Measurements from ENCODE around the gene ANO10.

ANO10 gene

DNA sequence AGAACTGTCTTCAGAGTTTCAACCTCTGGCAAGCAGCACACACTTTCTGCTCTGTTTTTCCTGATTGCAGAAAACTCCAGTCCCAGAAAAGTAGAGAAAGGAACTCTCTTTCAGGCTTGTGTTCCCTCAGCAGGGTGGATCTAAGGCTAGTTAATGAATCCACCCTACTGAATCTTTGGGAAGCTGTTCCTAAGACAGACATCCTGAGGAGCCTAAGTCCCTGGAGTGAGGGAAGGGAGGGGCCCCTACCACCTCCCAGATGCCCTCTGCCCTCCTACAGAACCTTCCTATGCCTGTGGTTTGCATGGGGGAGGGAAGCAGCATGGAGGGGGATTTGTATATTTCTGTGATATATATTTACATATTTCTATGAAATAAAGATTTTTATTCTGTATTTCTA is 124.4 kb downstream of the ANO10 start:
- TF ChIP-seq KLF7 (tag by site-specific recombination; IDR thresholded peaks at IDR 0.05; ENCODE audit: borderline replicate concordance) (no peak), HOXD13 (CRISPR knock-in tag; IDR thresholded peaks at IDR 0.05; ENCODE audit: borderline replicate concordance) (no peak), ZNF48 (tag by site-specific recombination; IDR thresholded peaks at IDR 0.05) (no peak), GLI2 (tag by site-specific recombination; IDR thresholded peaks at IDR 0.05; ENCODE audit: borderline replicate concordance, low read depth) (no peak), ZEB2 (tag by site-specific recombination; IDR thresholded peaks at IDR 0.05) (no peak), ZSCAN30 (tag by site-specific recombination; IDR thresholded peaks at IDR 0.05) (no peak), ZNF514 (tag by site-specific recombination; IDR thresholded peaks at IDR 0.05) (no peak), ZNF23 (tag by site-specific recombination; IDR thresholded peaks at IDR 0.05; ENCODE audit: borderline replicate concordance) (no peak), SP7 (tag by site-specific recombination; IDR thresholded peaks at IDR 0.05) (no peak), ZNF830 (tag by site-specific recombination; IDR thresholded peaks at IDR 0.05; ENCODE audit: low read depth) (no peak), ZNF747 (tag by site-specific recombination; IDR thresholded peaks at IDR 0.05) (no peak), ZNF791 (tag by site-specific recombination; IDR thresholded peaks at IDR 0.05) (no peak)
- TF ChIP-seq, protein P1, sequence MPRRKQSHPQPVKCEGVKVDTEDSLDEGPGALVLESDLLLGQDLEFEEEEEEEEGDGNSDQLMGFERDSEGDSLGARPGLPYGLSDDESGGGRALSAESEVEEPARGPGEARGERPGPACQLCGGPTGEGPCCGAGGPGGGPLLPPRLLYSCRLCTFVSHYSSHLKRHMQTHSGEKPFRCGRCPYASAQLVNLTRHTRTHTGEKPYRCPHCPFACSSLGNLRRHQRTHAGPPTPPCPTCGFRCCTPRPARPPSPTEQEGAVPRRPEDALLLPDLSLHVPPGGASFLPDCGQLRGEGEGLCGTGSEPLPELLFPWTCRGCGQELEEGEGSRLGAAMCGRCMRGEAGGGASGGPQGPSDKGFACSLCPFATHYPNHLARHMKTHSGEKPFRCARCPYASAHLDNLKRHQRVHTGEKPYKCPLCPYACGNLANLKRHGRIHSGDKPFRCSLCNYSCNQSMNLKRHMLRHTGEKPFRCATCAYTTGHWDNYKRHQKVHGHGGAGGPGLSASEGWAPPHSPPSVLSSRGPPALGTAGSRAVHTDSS (tag by site-specific recombination; IDR thresholded peaks at IDR 0.05) = no peak
- TF ChIP-seq, protein P2, sequence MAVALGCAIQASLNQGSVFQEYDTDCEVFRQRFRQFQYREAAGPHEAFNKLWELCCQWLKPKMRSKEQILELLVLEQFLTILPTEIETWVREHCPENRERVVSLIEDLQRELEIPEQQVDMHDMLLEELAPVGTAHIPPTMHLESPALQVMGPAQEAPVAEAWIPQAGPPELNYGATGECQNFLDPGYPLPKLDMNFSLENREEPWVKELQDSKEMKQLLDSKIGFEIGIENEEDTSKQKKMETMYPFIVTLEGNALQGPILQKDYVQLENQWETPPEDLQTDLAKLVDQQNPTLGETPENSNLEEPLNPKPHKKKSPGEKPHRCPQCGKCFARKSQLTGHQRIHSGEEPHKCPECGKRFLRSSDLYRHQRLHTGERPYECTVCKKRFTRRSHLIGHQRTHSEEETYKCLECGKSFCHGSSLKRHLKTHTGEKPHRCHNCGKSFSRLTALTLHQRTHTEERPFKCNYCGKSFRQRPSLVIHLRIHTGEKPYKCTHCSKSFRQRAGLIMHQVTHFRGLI (tag by site-specific recombination; IDR thresholded peaks at IDR 0.05) = no peak
- TF ChIP-seq, protein P3, sequence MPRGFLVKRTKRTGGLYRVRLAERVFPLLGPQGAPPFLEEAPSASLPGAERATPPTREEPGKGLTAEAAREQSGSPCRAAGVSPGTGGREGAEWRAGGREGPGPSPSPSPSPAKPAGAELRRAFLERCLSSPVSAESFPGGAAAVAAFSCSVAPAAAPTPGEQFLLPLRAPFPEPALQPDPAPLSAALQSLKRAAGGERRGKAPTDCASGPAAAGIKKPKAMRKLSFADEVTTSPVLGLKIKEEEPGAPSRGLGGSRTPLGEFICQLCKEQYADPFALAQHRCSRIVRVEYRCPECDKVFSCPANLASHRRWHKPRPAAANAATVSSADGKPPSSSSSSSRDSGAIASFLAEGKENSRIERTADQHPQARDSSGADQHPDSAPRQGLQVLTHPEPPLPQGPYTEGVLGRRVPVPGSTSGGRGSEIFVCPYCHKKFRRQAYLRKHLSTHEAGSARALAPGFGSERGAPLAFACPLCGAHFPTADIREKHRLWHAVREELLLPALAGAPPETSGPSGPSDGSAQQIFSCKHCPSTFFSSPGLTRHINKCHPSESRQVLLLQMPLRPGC (tag by site-specific recombination; IDR thresholded peaks at IDR 0.05) = no peak
- no peaks in the 10 kb centered on the region for H3K36me3 ChIP-seq (ENCODE audit: control insufficient read depth in 2 of 2, insufficient read depth in 1 of 2, low read length in 2 of 2)
- H3K9me3 ChIP-seq (ENCODE audit: control insufficient read depth, insufficient read depth, low read depth, low read length) = no peaks in the 10 kb centered on the region
- ChIA-PET POLR2A (no interaction called here), CTCF (no interaction called here)
- no peaks in the 10 kb centered on the region for H3K4me1 ChIP-seq (ENCODE audit: control insufficient read depth, insufficient read depth, low read length)
- no peak overlapping the region for H3K4me3 ChIP-seq (ENCODE audit: low read depth, low read length)
- no peak overlapping the region for H3K27ac ChIP-seq (ENCODE audit: extremely low read depth, low read depth, low read length)

DNA sequence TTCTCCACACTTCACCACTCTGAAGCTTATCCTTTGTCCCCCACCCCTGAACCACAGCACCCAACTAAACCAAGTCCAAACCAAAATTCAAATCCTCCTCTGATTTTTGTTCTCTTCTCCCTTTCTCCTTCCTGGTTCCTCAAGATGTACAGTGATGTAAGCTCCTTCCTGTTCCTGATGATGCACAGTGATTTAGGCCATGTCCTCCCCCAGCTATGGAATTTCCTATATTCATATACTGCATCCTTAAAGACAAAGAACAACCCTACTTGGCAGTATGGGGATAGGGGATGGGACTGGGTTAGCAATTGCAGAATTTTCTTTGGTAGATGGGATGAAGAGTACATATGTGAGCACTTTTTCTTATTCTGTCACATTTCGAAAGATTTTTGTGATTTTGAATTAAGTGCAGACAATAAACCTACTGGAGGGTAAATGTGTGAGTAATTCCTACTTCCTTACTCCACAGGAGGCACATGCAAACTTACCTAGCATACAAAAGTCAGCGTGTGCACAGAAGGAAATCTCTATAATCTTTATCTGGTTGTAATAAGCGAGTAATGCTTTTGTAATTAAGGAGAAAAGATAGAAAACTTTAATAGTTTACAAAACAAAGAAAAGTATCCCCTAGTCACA is 125.0 kb downstream of the ANO10 start:
- POLR2A ChIA-PET = no interaction called here
- Histone ChIP-seq H3K9me3 (ENCODE audit: control insufficient read depth, insufficient read depth, low read depth, low read length) (no peaks in the 10 kb centered on the region), H3K4me3 (ENCODE audit: low read depth, low read length) (no peak overlapping the region), H3K36me3 (ENCODE audit: control insufficient read depth in 2 of 2, insufficient read depth in 1 of 2, low read length in 2 of 2) (no peaks in the 10 kb centered on the region), H3K27ac (ENCODE audit: extremely low read depth, low read depth, low read length) (no peak overlapping the region), H3K4me1 (ENCODE audit: control insufficient read depth, insufficient read depth, low read length) (no peaks in the 10 kb centered on the region)
- TF ChIP-seq TRIM28 (IDR thresholded peaks at IDR 0.05; ENCODE audit: borderline replicate concordance, low read length) (no peak), ZNF169 (tag by site-specific recombination; IDR thresholded peaks at IDR 0.05) (no peak), ZNF510 (tag by site-specific recombination; IDR thresholded peaks at IDR 0.05; ENCODE audit: insufficient replicate concordance) (no peak), ZNF121 (tag by site-specific recombination; IDR thresholded peaks at IDR 0.05) (no peak), ZFP3 (tag by site-specific recombination; IDR thresholded peaks at IDR 0.05; ENCODE audit: low read depth) (no peak), ZNF548 (tag by site-specific recombination; IDR thresholded peaks at IDR 0.05) (no peak), IKZF3 (tag by site-specific recombination; IDR thresholded peaks at IDR 0.05) (no peak), KLF10 (tag by site-specific recombination; IDR thresholded peaks at IDR 0.05) (no peak), ZNF473 (tag by site-specific recombination; IDR thresholded peaks at IDR 0.05) (no peak), ZNF248 (tag by site-specific recombination; IDR thresholded peaks at IDR 0.05) (no peak)
- TF ChIP-seq, protein P1 (tag by site-specific recombination; IDR thresholded peaks at IDR 0.05) = no peak
- TF ChIP-seq, protein P4, sequence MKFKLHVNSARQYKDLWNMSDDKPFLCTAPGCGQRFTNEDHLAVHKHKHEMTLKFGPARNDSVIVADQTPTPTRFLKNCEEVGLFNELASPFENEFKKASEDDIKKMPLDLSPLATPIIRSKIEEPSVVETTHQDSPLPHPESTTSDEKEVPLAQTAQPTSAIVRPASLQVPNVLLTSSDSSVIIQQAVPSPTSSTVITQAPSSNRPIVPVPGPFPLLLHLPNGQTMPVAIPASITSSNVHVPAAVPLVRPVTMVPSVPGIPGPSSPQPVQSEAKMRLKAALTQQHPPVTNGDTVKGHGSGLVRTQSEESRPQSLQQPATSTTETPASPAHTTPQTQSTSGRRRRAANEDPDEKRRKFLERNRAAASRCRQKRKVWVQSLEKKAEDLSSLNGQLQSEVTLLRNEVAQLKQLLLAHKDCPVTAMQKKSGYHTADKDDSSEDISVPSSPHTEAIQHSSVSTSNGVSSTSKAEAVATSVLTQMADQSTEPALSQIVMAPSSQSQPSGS (tag by site-specific recombination; IDR thresholded peaks at IDR 0.05; ENCODE audit: low read depth) = no peak
- CTCF ChIA-PET = interaction anchor here (0.6 to 1.1 kb wide), 2 partner anchors 13 to 141 kb away, joined by 3 to 4 read pairs; no protein-coding TSS in a partner anchor
